Measurements from ENCODE around the gene CPED1. TPM values are rescaled to one million over a fixed set of nuclear protein-coding genes. Genes with fewer than 3 reads are reported as not detected.

CPED1 gene
- total and polyA plus RNA-seq, 10 of the 15 experiments (the other 5 are each of a cell fraction or from before 2014, with no cell fraction given): 0.01 to 0.77 (median 0.10) TPM; not detected in 1

GRCh38 chr7:120984406-120984805 is 4.1 kb upstream of the CPED1 start:
- intact Hi-C loops (cut with micrococcal nuclease; ENCODE audit: unreplicated experiment) (loop anchor here (10.0 kb wide), 1 partner anchor 1010 kb away; no protein-coding TSS in a partner anchor), in situ Hi-C loops (cut with MboI) (no loop called here)
- H2AFZ ChIP-seq (ENCODE audit: control insufficient read depth, low read depth, low read length): no peak overlapping the region
- no peaks in the 10 kb centered on the region for H4K20me1 ChIP-seq (ENCODE audit: control insufficient read depth, insufficient read depth)
- H3K9me3 ChIP-seq (replicated peaks; ENCODE audit: control insufficient read depth, insufficient read depth, low read length): no peaks in the 10 kb centered on the region
- no peak for DNase-seq (ENCODE audit: low read depth, low spot score)
- no peak overlapping the region for H3K27ac ChIP-seq (ENCODE audit: control insufficient read depth, insufficient read depth)
- ChIA-PET POLR2A (no interaction called here), SMC1A (ENCODE audit: uncharacterized antibody, unreplicated experiment) (interaction anchor here (1.5 to 6.7 kb wide), 3 partner anchors 18 to 564 kb away, joined by 4 to 40 read pairs (median 7); no protein-coding TSS in a partner anchor), RAD21 (ENCODE audit: unreplicated experiment) (interaction anchor here (6.4 kb wide), 1 partner anchor 98 kb away, joined by 41 read pairs; no protein-coding TSS in a partner anchor), CTCF (interaction anchor here (0.7 to 8.1 kb wide), 7 partner anchors 14 to 178 kb away, joined by 3 to 111 read pairs (median 4); no protein-coding TSS in a partner anchor)
- no peaks in the 10 kb centered on the region for H3K79me2 ChIP-seq (ENCODE audit: control insufficient read depth, insufficient read depth, low read length)
- TF ChIP-seq NFXL1 (IDR thresholded peaks at IDR 0.05; ENCODE audit: borderline replicate concordance) (no peak), ZNF217 (IDR thresholded peaks at IDR 0.05) (no peak), MXI1 (IDR thresholded peaks at IDR 0.05; ENCODE audit: low read depth, low read length) (no peak), RAD51 (IDR thresholded peaks at IDR 0.05) (no peak), FOXM1 (IDR thresholded peaks at IDR 0.05; ENCODE audit: low read depth, low read length) (no peak), CEBPB (IDR thresholded peaks at IDR 0.05; ENCODE audit: borderline replicate concordance in 1 of 2, low read depth in 2 of 2, low read length in 2 of 2) (no peak), NR2C1 (IDR thresholded peaks at IDR 0.05) (no peak), RUNX3 (IDR thresholded peaks at IDR 0.05; ENCODE audit: low read length) (no peak), RCOR1 (conservative IDR thresholded peaks at IDR 0.05; ENCODE audit: low read depth, low read length) (no peak), NR2F1 (conservative IDR thresholded peaks at IDR 0.05) (no peak), RELA (IDR thresholded peaks at IDR 0.05; ENCODE audit: borderline replicate concordance, partially characterized antibody) (no peak)
- TF ChIP-seq, protein P1, sequence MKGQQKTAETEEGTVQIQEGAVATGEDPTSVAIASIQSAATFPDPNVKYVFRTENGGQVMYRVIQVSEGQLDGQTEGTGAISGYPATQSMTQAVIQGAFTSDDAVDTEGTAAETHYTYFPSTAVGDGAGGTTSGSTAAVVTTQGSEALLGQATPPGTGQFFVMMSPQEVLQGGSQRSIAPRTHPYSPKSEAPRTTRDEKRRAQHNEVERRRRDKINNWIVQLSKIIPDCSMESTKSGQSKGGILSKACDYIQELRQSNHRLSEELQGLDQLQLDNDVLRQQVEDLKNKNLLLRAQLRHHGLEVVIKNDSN (IDR thresholded peaks at IDR 0.05; ENCODE audit: borderline replicate concordance, extremely low read length, insufficient read depth, low read depth, low read length): no peak
- TF ChIP-seq, protein P2, sequence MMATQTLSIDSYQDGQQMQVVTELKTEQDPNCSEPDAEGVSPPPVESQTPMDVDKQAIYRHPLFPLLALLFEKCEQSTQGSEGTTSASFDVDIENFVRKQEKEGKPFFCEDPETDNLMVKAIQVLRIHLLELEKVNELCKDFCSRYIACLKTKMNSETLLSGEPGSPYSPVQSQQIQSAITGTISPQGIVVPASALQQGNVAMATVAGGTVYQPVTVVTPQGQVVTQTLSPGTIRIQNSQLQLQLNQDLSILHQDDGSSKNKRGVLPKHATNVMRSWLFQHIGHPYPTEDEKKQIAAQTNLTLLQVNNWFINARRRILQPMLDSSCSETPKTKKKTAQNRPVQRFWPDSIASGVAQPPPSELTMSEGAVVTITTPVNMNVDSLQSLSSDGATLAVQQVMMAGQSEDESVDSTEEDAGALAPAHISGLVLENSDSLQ (IDR thresholded peaks at IDR 0.05): no peak
- TF ChIP-seq, protein P3, sequence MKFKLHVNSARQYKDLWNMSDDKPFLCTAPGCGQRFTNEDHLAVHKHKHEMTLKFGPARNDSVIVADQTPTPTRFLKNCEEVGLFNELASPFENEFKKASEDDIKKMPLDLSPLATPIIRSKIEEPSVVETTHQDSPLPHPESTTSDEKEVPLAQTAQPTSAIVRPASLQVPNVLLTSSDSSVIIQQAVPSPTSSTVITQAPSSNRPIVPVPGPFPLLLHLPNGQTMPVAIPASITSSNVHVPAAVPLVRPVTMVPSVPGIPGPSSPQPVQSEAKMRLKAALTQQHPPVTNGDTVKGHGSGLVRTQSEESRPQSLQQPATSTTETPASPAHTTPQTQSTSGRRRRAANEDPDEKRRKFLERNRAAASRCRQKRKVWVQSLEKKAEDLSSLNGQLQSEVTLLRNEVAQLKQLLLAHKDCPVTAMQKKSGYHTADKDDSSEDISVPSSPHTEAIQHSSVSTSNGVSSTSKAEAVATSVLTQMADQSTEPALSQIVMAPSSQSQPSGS (IDR thresholded peaks at IDR 0.05; ENCODE audit: low read length): no peak
- H3K27me3 ChIP-seq (replicated peaks in 1 of 2; ENCODE audit: control insufficient read depth in 2 of 2, insufficient read depth in 2 of 2, low read length in 1 of 2): peaks cover 0 to 9% of the 10 kb centered on the region in 2 experiments
- no peak overlapping the region for H3K4me2 ChIP-seq (ENCODE audit: control insufficient read depth, insufficient read depth)
- no TSS peak for BruUV-seq (replicated peaks)
- no peak for FAIRE-seq
- H3K9ac ChIP-seq (ENCODE audit: control insufficient read depth, insufficient read depth, low read length): no peak overlapping the region
- H3K4me3 ChIP-seq: no peak overlapping the region
- no peak for ATAC-seq
- WGBS (ENCODE audit: insufficient coverage, insufficient replicate concordance, low lambda C conversion rate, missing lambda C conversion rate): 98% methylated on average over 3 of the region's 3 CpGs
- H3K36me3 ChIP-seq (ENCODE audit: control insufficient read depth in 2 of 2, insufficient read depth in 2 of 2, low read length in 1 of 2): no peaks in the 10 kb centered on the region
- H3K4me1 ChIP-seq (ENCODE audit: control insufficient read depth, insufficient read depth, low read length): peaks cover 12% of the 10 kb centered on the region
